ENCODE data around the gene RPS6KA6.

RPS6KA6 gene

GRCh38 chrX:84187533-84188319 is at the start of gene RPS6KA6:
Gene RPS6KA6 (minus strand): TSS chrX:84188199. CDS start chrX:84187899, 300 bp downstream.
- H3K4me3 ChIP-seq (replicated peaks in 1 of 2; ENCODE audit: low read depth in 2 of 2, low read length in 2 of 2): peak within 1 kb of the TSS; percentile 58 to 60
- TF ChIP-seq CTCF (IDR thresholded peaks at IDR 0.05; ENCODE audit: low read depth, low read length): no peak

GRCh38 chrX:84224741-84225140 is 36.7 kb upstream of the RPS6KA6 start:
- no peak for TF ChIP-seq CTCF (IDR thresholded peaks at IDR 0.05; ENCODE audit: low read depth, low read length)
- no peak overlapping the region for H3K4me3 ChIP-seq (replicated peaks in 1 of 2; ENCODE audit: low read depth in 2 of 2, low read length in 2 of 2)
- DNase-seq (ENCODE audit: low read depth in 2 of 2): no peak

More at GRCh38 chrX:84187533-84188319, at the start of gene RPS6KA6:
- peak in 1 of 2 donors; percentile 21 for DNase-seq (ENCODE audit: low read depth in 2 of 2)

GRCh38 chrX:84223261-84223660 is 35.3 kb upstream of the RPS6KA6 start:
- H3K4me3 ChIP-seq (replicated peaks in 1 of 2; ENCODE audit: low read depth in 2 of 2, low read length in 2 of 2): no peak overlapping the region
- TF ChIP-seq CTCF (IDR thresholded peaks at IDR 0.05; ENCODE audit: low read depth, low read length): no peak
- DNase-seq (ENCODE audit: low read depth in 2 of 2): no peak

- no peak for DNase-seq (ENCODE audit: low read depth in 2 of 2)
- H3K4me3 ChIP-seq (replicated peaks in 1 of 2; ENCODE audit: low read depth in 2 of 2, low read length in 2 of 2): no peak overlapping the region
- TF ChIP-seq CTCF (IDR thresholded peaks at IDR 0.05; ENCODE audit: low read depth, low read length): no peak
These were observed 33.2 kb upstream of the RPS6KA6 start for GRCh38 chrX:84221181-84221580.

- no peak for TF ChIP-seq CTCF (IDR thresholded peaks at IDR 0.05; ENCODE audit: low read depth, low read length)
- no peak for DNase-seq (ENCODE audit: low read depth in 2 of 2)
- H3K4me3 ChIP-seq (replicated peaks in 1 of 2; ENCODE audit: low read depth in 2 of 2, low read length in 2 of 2): no peak overlapping the region
These were observed 31.6 kb upstream of the RPS6KA6 start for GRCh38 chrX:84219551-84219950.

- H3K4me3 ChIP-seq (replicated peaks in 1 of 2; ENCODE audit: low read depth in 2 of 2, low read length in 2 of 2): no peak overlapping the region
- no peak for DNase-seq (ENCODE audit: low read depth in 2 of 2)
- TF ChIP-seq CTCF (IDR thresholded peaks at IDR 0.05; ENCODE audit: low read depth, low read length): no peak
These were observed 30.7 kb upstream of the RPS6KA6 start for GRCh38 chrX:84218726-84219125.

All from cardiac fibroblast (primary cell).